Activated CD4-positive, alpha-beta memory T cell treated with anti-CD3 and anti-CD28 coated beads for 36 hours (primary cell): ENCODE data around the gene COMMD10. TPM values are rescaled to one million over a fixed set of nuclear protein-coding genes. Genes with fewer than 3 reads are reported as not detected.

Source experiments
- CTCF ChIA-PET: fragments of 350-600 bp; sonication (Branson Sonifier 250); formaldehyde crosslinking; loops from one replicate; lab custom pipeline; 2021; ENCODE audit warnings: antibody characterized with exemption, inconsistent platforms; lab: Charles Lee
- POLR2A ChIA-PET: fragments of 350-600 bp; sonication (Branson Sonifier 250); formaldehyde crosslinking; loops from one replicate; lab custom pipeline; 2021; ENCODE audit warnings: antibody characterized with exemption; lab: Charles Lee
- DNase-seq: peaks from one replicate; pipeline ENCODE4 v3.0.0-alpha.2; 2020
- H3K27ac Mint-ChIP-seq: one replicate; pipeline ENCODE4 v1.8.0; 2021; ENCODE audit warnings: mixed read lengths
- H3K27me3 Mint-ChIP-seq: one replicate; pipeline ENCODE4 v1.8.0; 2021; ENCODE audit warnings: mixed read lengths
- H3K36me3 Mint-ChIP-seq: one replicate; pipeline ENCODE4 v1.8.0; 2021; ENCODE audit warnings: mixed read lengths
- H3K4me1 Mint-ChIP-seq: one replicate; pipeline ENCODE4 v1.8.0; 2021; ENCODE audit warnings: low read depth, mixed read lengths
- H3K4me3 Mint-ChIP-seq: one replicate; pipeline ENCODE4 v1.8.0; 2021; ENCODE audit warnings: mild to moderate bottlenecking, mixed read lengths
- H3K9me3 Mint-ChIP-seq: one replicate; pipeline ENCODE4 v1.8.0; 2021; ENCODE audit warnings: mixed read lengths
- intact Hi-C: fragments of 100-400 bp; cut with micrococcal nuclease; formaldehyde crosslinking; loops from one replicate; pipeline ENCODE4 v1.15.1; 2023
- total RNA-seq, 2 experiments: library from RNA; stranded (reverse); gene quantifications; one replicate each; pipeline ENCODE4 v1.2.3, GENCODE V29; 2021

Gene COMMD10
- total RNA-seq, 2 experiments from 2014 or later, result 22.1 to 24.3 TPM

DNA sequence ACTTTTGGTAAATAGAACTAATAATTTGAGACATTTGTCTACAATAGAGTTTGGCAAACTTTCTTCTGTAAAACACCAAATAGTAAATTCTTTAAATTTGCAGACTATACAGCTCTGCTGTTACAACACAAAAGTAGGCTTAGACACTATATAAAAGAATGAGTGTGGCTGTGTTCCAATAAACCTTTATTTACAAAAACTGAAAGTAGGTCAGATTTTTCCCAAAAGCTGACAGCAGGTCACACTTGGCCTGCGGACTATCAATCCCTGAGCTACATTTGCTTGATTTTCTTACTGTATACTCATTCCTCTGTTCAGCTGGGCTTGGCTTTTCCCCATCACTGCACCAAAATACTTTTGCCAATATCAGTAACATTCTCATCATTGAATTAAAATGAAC is 189.4 kb downstream of the COMMD10 start:
- ChIA-PET POLR2A (no interaction called here), CTCF (no interaction called here)
- no peak for DNase-seq
- Mint-ChIP-seq H3K27ac (no peak overlapping the region), H3K4me3 (no peak overlapping the region), H3K36me3 (peaks cover 49% of the 10 kb centered on the region), H3K27me3 (no peaks in the 10 kb centered on the region), H3K9me3 (peaks cover 42% of the 10 kb centered on the region), H3K4me1 (peaks cover 2% of the 10 kb centered on the region)
- intact Hi-C loops, result no loop called here

DNA sequence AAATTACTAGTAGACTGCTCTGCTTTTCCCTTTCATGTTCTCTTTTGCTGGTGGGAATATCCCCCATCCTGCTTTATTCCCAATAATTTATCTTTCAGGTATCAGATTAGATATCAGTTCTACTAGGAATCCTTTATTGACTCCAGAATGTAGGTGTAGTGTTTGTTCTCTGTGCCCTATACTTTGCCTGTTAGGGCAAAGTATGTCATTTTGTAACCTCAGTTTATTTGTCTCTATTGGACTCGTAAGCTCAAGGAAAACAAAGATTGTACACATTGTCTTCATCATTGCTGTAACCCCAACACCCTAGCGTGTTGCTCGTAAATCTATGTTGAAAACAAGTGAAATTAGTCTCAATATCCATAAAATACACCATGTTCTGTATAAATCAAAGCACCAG is 190.5 kb downstream of the COMMD10 start:
- no peak overlapping the region for H3K27ac Mint-ChIP-seq
- ChIA-PET CTCF (interaction anchor here (0.6 kb wide), 1 partner anchor 1334 kb away, joined by 3 read pairs; no protein-coding TSS in a partner anchor), POLR2A (no interaction called here)
- no peak overlapping the region for H3K4me3 Mint-ChIP-seq
- H3K36me3 Mint-ChIP-seq, result peaks cover 48% of the 10 kb centered on the region
- peaks cover 8% of the 10 kb centered on the region for H3K4me1 Mint-ChIP-seq
- intact Hi-C loops, result no loop called here
- DNase-seq, result no peak
- H3K9me3 Mint-ChIP-seq, result peaks cover 43% of the 10 kb centered on the region
- no peaks in the 10 kb centered on the region for H3K27me3 Mint-ChIP-seq

DNA sequence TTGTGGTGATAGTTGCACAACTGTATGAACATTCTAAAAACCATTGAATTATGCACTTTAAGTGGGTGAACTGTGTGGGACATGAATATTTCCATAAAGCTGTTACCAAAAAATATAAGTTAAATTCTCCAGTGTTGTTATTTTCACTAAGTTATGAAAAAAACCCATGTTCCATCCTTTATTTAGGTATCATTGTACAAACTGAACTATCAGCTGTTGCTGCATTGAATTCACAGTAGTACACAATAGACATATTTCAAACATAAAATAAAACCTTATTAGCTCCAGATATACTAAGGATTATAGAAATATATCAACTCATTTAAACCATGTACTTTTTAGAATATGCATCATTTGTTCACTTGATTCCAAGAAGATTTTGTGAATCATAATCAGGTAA is 192.1 kb downstream of the COMMD10 start:
- peaks cover 37% of the 10 kb centered on the region for H3K9me3 Mint-ChIP-seq
- ChIA-PET CTCF (no interaction called here), POLR2A (no interaction called here)
- no peak overlapping the region for H3K27ac Mint-ChIP-seq
- no peak for DNase-seq
- no peaks in the 10 kb centered on the region for H3K27me3 Mint-ChIP-seq
- no peak overlapping the region for H3K4me3 Mint-ChIP-seq
- H3K36me3 Mint-ChIP-seq, result peaks cover 47% of the 10 kb centered on the region
- intact Hi-C loops, result no loop called here
- H3K4me1 Mint-ChIP-seq, result peaks cover 13% of the 10 kb centered on the region

- intact Hi-C loops, result no loop called here
- peaks cover 15% of the 10 kb centered on the region for H3K4me1 Mint-ChIP-seq
- POLR2A ChIA-PET, result no interaction called here
- peaks cover 36% of the 10 kb centered on the region for H3K36me3 Mint-ChIP-seq
- no peaks in the 10 kb centered on the region for H3K27me3 Mint-ChIP-seq
- CTCF ChIA-PET, result no interaction called here
- peaks cover 30% of the 10 kb centered on the region for H3K9me3 Mint-ChIP-seq
- H3K27ac Mint-ChIP-seq, result no peak overlapping the region
- DNase-seq, result no peak
- no peak overlapping the region for H3K4me3 Mint-ChIP-seq
Observed at GRCh38 chr5:116280149-116280803, 195.5 kb downstream of the COMMD10 start.

DNA sequence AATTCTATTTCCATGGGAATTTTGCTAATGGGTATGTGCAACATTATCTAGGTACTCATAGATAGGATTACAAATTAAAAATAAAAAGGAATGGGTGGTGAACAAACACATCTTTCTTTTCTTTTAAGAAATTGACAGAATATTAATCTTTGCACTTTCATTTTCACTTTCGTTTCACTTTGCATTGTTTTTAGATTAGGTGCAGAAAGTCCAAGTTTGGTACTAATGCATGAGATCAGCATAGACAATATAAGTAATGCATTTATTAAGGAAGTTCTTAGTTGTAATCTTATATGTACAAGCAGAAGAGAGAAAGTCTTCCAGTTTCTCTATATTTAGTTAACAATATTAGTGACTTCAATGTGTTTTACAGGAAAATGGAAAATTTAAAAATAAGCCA is 196.5 kb downstream of the COMMD10 start:
- intact Hi-C loops, result no loop called here

GRCh38 chr5:116288524-116288923 is 203.7 kb downstream of the COMMD10 start:
- no peak overlapping the region for H3K27ac Mint-ChIP-seq
- peaks cover 59% of the 10 kb centered on the region for H3K36me3 Mint-ChIP-seq
- ChIA-PET CTCF (no interaction called here), POLR2A (no interaction called here)
- DNase-seq, result no peak
- H3K27me3 Mint-ChIP-seq, result no peaks in the 10 kb centered on the region
- H3K9me3 Mint-ChIP-seq, result peaks cover 39% of the 10 kb centered on the region
- no peak overlapping the region for H3K4me3 Mint-ChIP-seq
- intact Hi-C loops, result no loop called here
- no peaks in the 10 kb centered on the region for H3K4me1 Mint-ChIP-seq

More for the DNA sequence above, 196.5 kb downstream of the COMMD10 start:
- no peak overlapping the region for H3K27ac Mint-ChIP-seq
- CTCF ChIA-PET, result no interaction called here
- H3K4me3 Mint-ChIP-seq, result no peak overlapping the region
- no peak for DNase-seq
- peaks cover 38% of the 10 kb centered on the region for H3K36me3 Mint-ChIP-seq
- peaks cover 33% of the 10 kb centered on the region for H3K9me3 Mint-ChIP-seq
- no peaks in the 10 kb centered on the region for H3K27me3 Mint-ChIP-seq
- H3K4me1 Mint-ChIP-seq, result peaks cover 15% of the 10 kb centered on the region
- POLR2A ChIA-PET, result no interaction called here

DNA sequence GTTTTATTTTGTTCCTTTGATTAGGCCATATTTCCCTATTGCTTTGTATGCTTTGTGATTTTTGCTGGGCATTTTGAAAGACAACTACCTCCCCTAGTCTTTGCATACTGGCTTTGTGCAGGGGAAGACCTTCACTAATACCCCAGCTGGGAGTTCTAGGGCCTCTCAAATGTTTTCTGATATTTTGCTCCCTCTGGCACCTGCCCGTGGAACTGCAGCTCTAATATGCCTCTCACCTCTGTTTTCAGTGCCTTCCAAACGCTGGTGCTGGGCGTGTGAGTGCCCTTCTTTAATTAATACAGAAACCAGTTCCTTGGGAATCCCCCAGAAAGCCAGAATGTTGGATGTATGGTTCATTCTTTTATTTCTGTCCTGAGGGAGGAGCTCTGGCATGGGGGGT is 204.5 kb downstream of the COMMD10 start:
- Mint-ChIP-seq H3K27ac (no peak overlapping the region), H3K4me1 (no peaks in the 10 kb centered on the region), H3K4me3 (no peak overlapping the region), H3K9me3 (peaks cover 39% of the 10 kb centered on the region), H3K27me3 (no peaks in the 10 kb centered on the region), H3K36me3 (peaks cover 64% of the 10 kb centered on the region)
- intact Hi-C loops, result no loop called here
- POLR2A ChIA-PET, result no interaction called here
- CTCF ChIA-PET, result no interaction called here
- no peak for DNase-seq

GRCh38 chr5:116291271-116291670 is 206.4 kb downstream of the COMMD10 start:
- H3K4me1 Mint-ChIP-seq, result no peaks in the 10 kb centered on the region
- H3K36me3 Mint-ChIP-seq, result peaks cover 62% of the 10 kb centered on the region
- no peak overlapping the region for H3K4me3 Mint-ChIP-seq
- ChIA-PET CTCF (no interaction called here), POLR2A (no interaction called here)
- no peaks in the 10 kb centered on the region for H3K27me3 Mint-ChIP-seq
- H3K9me3 Mint-ChIP-seq, result peaks cover 32% of the 10 kb centered on the region
- intact Hi-C loops, result no loop called here
- no peak for DNase-seq
- no peak overlapping the region for H3K27ac Mint-ChIP-seq

DNA sequence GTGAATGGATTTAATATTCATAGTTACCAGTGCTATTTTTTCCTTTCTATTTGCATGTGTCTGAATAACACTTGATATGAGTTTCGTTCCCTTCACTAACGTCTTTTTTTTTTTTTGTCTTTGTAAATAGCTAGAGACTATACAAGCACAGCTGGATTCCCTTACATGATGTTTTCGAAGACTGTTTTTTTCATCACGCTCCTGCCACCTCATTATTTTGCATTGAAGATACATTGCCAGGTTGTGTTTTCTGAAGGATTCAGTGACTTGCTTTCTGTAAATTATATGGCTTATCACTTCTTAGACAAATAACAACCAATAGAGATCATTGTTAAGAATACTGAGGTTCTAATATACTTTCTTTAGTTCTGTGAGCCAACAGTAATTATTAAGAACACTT is 207.5 kb downstream of the COMMD10 start:
- Mint-ChIP-seq H3K36me3 (peaks cover 61% of the 10 kb centered on the region), H3K27ac (no peak overlapping the region), H3K4me3 (no peak overlapping the region), H3K4me1 (no peaks in the 10 kb centered on the region), H3K9me3 (peaks cover 32% of the 10 kb centered on the region), H3K27me3 (no peaks in the 10 kb centered on the region)
- CTCF ChIA-PET, result no interaction called here
- POLR2A ChIA-PET, result no interaction called here
- no peak for DNase-seq
- intact Hi-C loops, result no loop called here

DNA sequence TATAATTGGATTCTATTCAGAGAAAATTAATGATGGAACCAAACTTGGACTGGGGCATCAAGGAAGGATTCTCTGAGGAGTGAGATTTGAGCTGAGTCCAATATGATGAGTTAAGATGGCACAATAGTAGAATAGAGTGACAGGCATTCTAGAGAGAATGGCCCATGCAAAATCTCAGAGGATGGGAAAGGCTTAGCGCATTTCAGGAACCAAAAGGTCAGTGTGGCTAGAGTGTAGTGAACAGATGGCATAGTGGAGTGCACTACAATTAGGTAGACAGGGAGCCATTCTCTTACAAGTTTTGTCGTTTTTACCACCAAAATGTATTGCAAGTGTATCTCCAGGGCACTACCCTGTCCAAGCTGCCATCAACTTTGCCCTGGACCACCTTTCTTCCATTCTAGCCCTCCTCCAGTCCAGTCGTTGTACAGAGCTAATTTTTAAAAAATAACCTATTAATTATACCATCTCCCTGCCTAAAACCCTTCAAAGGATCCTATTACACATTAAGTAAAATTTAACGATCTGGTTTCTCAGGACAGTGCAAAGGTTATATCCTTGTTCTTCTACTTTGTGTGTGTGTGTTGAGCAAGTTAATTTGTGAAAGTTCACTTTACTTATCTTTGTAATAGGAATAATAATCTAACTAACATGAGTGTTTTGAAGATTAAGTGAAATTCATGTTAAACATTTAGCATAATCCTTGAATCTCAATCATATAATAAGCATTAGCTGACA is 211.7 kb downstream of the COMMD10 start:
- Mint-ChIP-seq H3K4me1 (no peaks in the 10 kb centered on the region), H3K27ac (no peak overlapping the region), H3K4me3 (no peak overlapping the region)

DNA sequence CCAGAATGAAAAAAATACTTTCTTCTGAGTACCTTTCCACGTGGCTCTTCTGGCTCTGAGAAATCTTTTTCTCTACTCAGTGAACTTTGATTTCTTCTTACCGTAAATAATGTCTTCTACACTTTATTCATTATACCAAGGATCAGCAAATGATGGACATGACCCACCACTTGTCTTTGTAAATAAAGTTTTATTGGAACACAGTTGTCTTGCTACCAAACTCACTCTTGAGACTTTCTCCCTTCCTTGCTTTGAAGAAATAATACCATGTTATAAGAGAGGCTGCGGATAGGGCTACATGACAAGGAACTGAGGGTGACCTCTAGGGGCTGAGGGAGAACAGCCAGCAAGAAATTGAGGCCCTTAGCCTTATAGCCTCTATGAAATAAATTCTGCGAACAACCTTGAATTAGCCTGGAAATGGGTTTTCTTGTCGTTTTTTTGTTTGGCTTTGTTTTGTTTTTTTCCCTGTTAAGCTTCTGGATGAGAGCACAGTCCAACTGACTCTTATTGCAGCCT is 212.5 kb downstream of the COMMD10 start:
- Mint-ChIP-seq H3K4me3 (no peak overlapping the region), H3K27me3 (no peaks in the 10 kb centered on the region), H3K36me3 (peaks cover 71% of the 10 kb centered on the region), H3K9me3 (peaks cover 28% of the 10 kb centered on the region), H3K4me1 (no peaks in the 10 kb centered on the region), H3K27ac (no peak overlapping the region)
- intact Hi-C loops, result no loop called here
- ChIA-PET CTCF (no interaction called here), POLR2A (no interaction called here)
- DNase-seq, result no peak

More for the DNA sequence above, 211.7 kb downstream of the COMMD10 start:
- intact Hi-C loops, result no loop called here
- H3K9me3 Mint-ChIP-seq, result peaks cover 28% of the 10 kb centered on the region
- peaks cover 69% of the 10 kb centered on the region for H3K36me3 Mint-ChIP-seq
- POLR2A ChIA-PET, result no interaction called here
- H3K27me3 Mint-ChIP-seq, result no peaks in the 10 kb centered on the region
- DNase-seq, result no peak
- CTCF ChIA-PET, result no interaction called here

DNA sequence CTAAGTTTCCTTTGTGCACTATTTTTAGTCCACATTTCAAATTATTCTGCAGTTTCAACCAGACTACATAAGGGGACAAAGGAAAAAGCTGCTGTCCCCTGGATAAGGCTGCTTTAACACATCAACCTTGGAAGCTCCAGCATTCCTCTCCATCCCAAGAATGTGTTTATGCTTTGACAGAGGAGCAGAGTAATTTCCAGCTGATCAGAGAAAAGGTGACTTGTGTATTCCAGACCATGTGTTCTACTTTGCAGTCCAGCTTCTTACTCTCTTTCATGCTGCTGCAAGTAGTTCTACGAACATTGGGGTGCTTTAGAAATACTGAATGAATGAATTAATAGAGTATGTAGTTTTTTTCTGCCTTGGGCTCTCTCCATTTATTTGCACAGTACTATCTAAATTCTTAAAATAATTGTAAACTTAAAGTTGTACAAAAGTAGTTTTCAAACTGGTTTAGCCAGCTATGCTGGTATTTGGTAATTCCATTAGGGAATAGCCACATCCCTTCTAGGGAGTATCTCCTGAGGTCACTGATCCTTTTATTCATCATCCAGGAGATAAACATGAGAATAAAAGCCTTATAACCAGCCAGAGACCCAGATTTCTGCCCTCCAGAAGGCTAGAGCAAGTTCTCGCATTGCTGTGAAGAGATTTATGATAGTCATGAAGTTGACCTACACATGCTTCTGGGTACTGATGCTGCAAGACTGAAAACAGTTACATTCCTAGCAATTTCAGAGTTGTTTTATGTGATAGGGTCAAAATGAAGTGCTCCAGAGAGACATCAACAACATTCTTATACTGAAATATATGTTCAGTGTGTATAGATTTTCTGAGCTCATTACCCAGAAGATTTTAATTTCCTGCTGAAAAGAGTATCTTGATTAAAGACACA is 215.2 kb downstream of the COMMD10 start:
- no peak overlapping the region for H3K4me3 Mint-ChIP-seq
- no peak for DNase-seq
- ChIA-PET CTCF (no interaction called here), POLR2A (no interaction called here)
- H3K9me3 Mint-ChIP-seq, result peaks cover 44% of the 10 kb centered on the region
- H3K36me3 Mint-ChIP-seq, result peaks cover 82% of the 10 kb centered on the region
- intact Hi-C loops, result no loop called here
- H3K4me1 Mint-ChIP-seq, result no peaks in the 10 kb centered on the region
- no peak overlapping the region for H3K27ac Mint-ChIP-seq
- no peaks in the 10 kb centered on the region for H3K27me3 Mint-ChIP-seq
